Vagina (tissue), 2 donors: ENCODE results near the gene NAPA. TPM values are rescaled to one million over a fixed set of nuclear protein-coding genes. Genes with fewer than 3 reads are reported as not detected.
A peak's percentile ranks its signal among the peaks of the same experiment; 100 is the strongest.

ENCODE experiments used
- DNase-seq, 2 donors: peaks; one replicate each; pipeline ENCODE4 v3.0.0-alpha.2; 2017; ENCODE audit errors: extremely low spot score in 2 of 2
- H3K27ac ChIP-seq: fragments of 200-600 bp; sonication (generic); one replicate; pipeline ENCODE4 v1.5.1; 2019
- H3K27me3 ChIP-seq: fragments of 200-600 bp; sonication (generic); one replicate; pipeline ENCODE4 v1.5.1; 2019
- H3K36me3 ChIP-seq, 2 donors: fragments of 200-600 bp; sonication (generic); one replicate each; pipeline ENCODE4 v1.5.1; 2017 to 2019
- H3K4me1 ChIP-seq: fragments of 200-600 bp; sonication (generic); one replicate; pipeline ENCODE4 v1.5.1; 2019
- H3K4me3 ChIP-seq, 2 donors: fragments of 200-600 bp; sonication (generic); 1 replicate in 1 of 2; 2 replicates in 1 of 2; pipeline ENCODE4 v1.5.1; 2016 to 2019
- H3K9me3 ChIP-seq: fragments of 200-600 bp; sonication (generic); one replicate; pipeline ENCODE4 v1.5.1; 2019
- POLR2A ChIP-seq, 2 donors: fragments of 450-650 bp; IDR thresholded peaks; one replicate each; pipeline ENCODE4 v1.6.1; 2017; ENCODE audit warnings: antibody characterized with exemption in 2 of 2, mild to moderate bottlenecking in 2 of 2, moderate library complexity in 2 of 2
- POLR2AphosphoS5 ChIP-seq, 2 donors: sonication (generic); formaldehyde crosslinking; IDR thresholded peaks; one replicate each; pipeline ENCODE4 v1.9.0; 2017; ENCODE audit warnings: antibody characterized with exemption in 2 of 2, mild to moderate bottlenecking in 2 of 2, low read depth in 1 of 2; ENCODE audit not compliant: insufficient read depth in 1 of 2
- intact Hi-C: fragments of 100-400 bp; cut with DNase I; formaldehyde crosslinking; loops from one replicate; pipeline ENCODE4 v1.15.1; 2023
- total RNA-seq: library from RNA; depleted of rRNA; stranded (reverse); fragments of >200 nt; gene quantifications from one replicate; pipeline ENCODE4 v1.2.3, GENCODE V29; 2016
- TF ChIP-seq, protein P1 (sequence below), 3 experiments: fragments of 450-650 bp in 2 of 3; fragments of 200-600 bp in 1 of 3; sonication (generic) in 1 of 3; IDR thresholded peaks; one replicate each; pipeline ENCODE4 v1.5.1; 2017 to 2019; ENCODE audit warnings: antibody characterized with exemption in 3 of 3, mild to moderate bottlenecking in 2 of 3, moderate library complexity in 2 of 3

Gene NAPA
- total RNA-seq, 1 donor from 2014 or later: 108 TPM

DNA sequence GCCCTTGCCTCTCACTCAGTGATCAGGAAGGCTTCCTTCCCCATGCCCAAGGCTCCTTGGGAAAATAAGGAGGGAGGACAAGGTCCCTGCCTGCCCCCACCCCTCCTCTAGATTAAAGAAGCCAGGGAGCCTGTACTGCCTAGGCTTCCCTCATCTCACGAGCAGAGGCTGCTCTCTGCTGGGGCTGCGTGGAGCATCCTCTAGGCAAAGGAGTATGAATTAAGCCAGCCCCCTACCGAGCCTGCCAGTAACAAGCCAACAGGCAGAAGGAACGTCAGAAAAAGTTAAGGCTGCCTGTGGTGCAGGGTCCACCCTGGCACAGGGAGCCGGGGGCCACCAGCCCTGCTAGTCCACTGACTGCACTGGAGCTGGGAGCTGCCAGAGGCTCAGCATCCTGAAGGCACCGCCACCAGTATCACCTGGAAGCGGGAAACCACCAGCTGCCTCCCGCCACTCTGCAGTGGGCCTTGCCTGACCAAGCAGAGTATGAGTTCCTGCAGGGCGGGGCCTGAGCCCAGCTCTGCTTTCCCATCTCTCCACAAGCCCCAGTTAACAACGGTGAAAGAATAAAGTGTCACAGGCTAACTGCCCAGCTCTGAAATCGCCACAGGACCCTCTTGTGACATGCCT, 6.8 kb downstream of the NAPA start:
- intact Hi-C loops: no loop called here
- DNase-seq: no peak
- Histone ChIP-seq H3K36me3 (peaks cover 0 to 11% of the 10 kb centered on the region in 2 donors), H3K27me3 (no peaks in the 10 kb centered on the region), H3K4me3 (no peak overlapping the region), H3K9me3 (no peaks in the 10 kb centered on the region), H3K27ac (peak overlapping the region; percentile 61), H3K4me1 (peaks cover 68% of the 10 kb centered on the region)
- TF ChIP-seq POLR2AphosphoS5 (IDR thresholded peaks at IDR 0.05; ENCODE audit: insufficient read depth in 1 of 2, low read depth in 1 of 2) (no peak), POLR2A (IDR thresholded peaks at IDR 0.05) (no peak)
- TF ChIP-seq, protein P1, sequence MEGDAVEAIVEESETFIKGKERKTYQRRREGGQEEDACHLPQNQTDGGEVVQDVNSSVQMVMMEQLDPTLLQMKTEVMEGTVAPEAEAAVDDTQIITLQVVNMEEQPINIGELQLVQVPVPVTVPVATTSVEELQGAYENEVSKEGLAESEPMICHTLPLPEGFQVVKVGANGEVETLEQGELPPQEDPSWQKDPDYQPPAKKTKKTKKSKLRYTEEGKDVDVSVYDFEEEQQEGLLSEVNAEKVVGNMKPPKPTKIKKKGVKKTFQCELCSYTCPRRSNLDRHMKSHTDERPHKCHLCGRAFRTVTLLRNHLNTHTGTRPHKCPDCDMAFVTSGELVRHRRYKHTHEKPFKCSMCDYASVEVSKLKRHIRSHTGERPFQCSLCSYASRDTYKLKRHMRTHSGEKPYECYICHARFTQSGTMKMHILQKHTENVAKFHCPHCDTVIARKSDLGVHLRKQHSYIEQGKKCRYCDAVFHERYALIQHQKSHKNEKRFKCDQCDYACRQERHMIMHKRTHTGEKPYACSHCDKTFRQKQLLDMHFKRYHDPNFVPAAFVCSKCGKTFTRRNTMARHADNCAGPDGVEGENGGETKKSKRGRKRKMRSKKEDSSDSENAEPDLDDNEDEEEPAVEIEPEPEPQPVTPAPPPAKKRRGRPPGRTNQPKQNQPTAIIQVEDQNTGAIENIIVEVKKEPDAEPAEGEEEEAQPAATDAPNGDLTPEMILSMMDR (IDR thresholded peaks at IDR 0.05): no peak

- TF ChIP-seq POLR2AphosphoS5 (IDR thresholded peaks at IDR 0.05; ENCODE audit: insufficient read depth in 1 of 2, low read depth in 1 of 2) (no peak), POLR2A (IDR thresholded peaks at IDR 0.05) (no peak)
- TF ChIP-seq, protein P1 (IDR thresholded peaks at IDR 0.05): no peak
- intact Hi-C loops: no loop called here
- DNase-seq: no peak
- Histone ChIP-seq H3K27me3 (no peaks in the 10 kb centered on the region), H3K36me3 (peaks cover 0 to 20% of the 10 kb centered on the region in 2 donors), H3K9me3 (no peaks in the 10 kb centered on the region), H3K4me1 (peaks cover 57% of the 10 kb centered on the region), H3K27ac (peak overlapping the region; percentile 61), H3K4me3 (no peak overlapping the region)
Observed at GRCh38 chr19:47507012-47507411, 7.9 kb downstream of the NAPA start.

DNA sequence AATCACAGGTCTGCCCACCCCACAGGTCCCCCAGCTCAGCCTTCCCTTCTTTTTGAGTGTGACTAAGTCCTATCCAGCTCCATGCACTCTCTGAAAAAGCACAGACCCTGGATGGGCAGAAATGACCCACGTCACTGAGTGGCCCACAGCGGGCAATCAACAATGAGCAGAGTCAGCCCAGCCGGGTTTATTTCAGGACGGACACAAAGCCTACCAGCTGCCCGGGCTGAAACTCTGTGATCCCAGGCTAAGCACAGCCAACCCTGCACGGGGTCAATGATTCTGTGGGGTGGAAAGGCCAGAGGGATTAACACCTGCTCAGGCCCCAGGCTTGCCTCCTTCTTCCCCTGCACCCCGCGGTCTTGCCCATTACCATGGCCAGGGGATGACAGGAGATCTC, 8.4 kb downstream of the NAPA start:
- Histone ChIP-seq H3K4me3 (no peak overlapping the region), H3K4me1 (peaks cover 52% of the 10 kb centered on the region), H3K27ac (no peak overlapping the region), H3K36me3 (peaks cover 0 to 24% of the 10 kb centered on the region in 2 donors), H3K27me3 (no peaks in the 10 kb centered on the region), H3K9me3 (no peaks in the 10 kb centered on the region)
- DNase-seq: no peak
- intact Hi-C loops: no loop called here
- TF ChIP-seq POLR2AphosphoS5 (IDR thresholded peaks at IDR 0.05; ENCODE audit: insufficient read depth in 1 of 2, low read depth in 1 of 2) (no peak), POLR2A (IDR thresholded peaks at IDR 0.05) (no peak)
- TF ChIP-seq, protein P1 (IDR thresholded peaks at IDR 0.05): no peak

DNA sequence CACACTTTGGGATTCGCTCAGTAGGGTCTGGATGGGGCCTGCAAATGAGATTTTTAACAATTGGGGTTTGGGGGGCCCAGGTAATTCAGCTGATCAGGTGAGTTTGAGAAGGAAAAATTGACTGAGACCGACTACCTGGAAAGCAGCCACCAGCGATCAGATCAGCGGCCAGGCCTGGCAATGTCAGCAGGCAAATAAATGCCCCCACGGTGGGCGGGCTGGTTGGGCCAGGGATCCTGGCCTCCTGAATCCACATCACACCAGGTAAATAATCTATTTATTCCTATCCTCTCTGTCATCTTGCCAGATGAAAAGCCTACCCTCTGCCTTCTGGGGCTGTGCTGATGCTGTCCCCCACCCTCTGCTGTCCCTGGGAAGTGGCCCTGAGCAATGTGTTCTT, 9.4 kb downstream of the NAPA start:
- DNase-seq: no peak
- H3K4me1 ChIP-seq: peaks cover 50% of the 10 kb centered on the region

GRCh38 chr19:47503826-47504150, 11.1 kb downstream of the NAPA start:
- peaks cover 0 to 50% of the 10 kb centered on the region in 2 donors for H3K36me3 ChIP-seq
- H3K4me3 ChIP-seq: no peak overlapping the region
- H3K27ac ChIP-seq: no peak overlapping the region
- TF ChIP-seq, protein P1 (IDR thresholded peaks at IDR 0.05): no peak
- TF ChIP-seq POLR2A (IDR thresholded peaks at IDR 0.05) (no peak), POLR2AphosphoS5 (IDR thresholded peaks at IDR 0.05; ENCODE audit: insufficient read depth in 1 of 2, low read depth in 1 of 2) (no peak)
- no peak for DNase-seq
- H3K4me1 ChIP-seq: peaks cover 34% of the 10 kb centered on the region
- intact Hi-C loops: no loop called here
- no peaks in the 10 kb centered on the region for H3K27me3 ChIP-seq
- H3K9me3 ChIP-seq: no peaks in the 10 kb centered on the region

More for the DNA sequence above, 9.4 kb downstream of the NAPA start:
- no peaks in the 10 kb centered on the region for H3K27me3 ChIP-seq
- no peak overlapping the region for H3K4me3 ChIP-seq
- TF ChIP-seq POLR2AphosphoS5 (IDR thresholded peaks at IDR 0.05; ENCODE audit: insufficient read depth in 1 of 2, low read depth in 1 of 2) (no peak), POLR2A (IDR thresholded peaks at IDR 0.05) (no peak)
- TF ChIP-seq, protein P1 (IDR thresholded peaks at IDR 0.05): no peak
- H3K27ac ChIP-seq: no peak overlapping the region
- intact Hi-C loops: no loop called here
- no peaks in the 10 kb centered on the region for H3K9me3 ChIP-seq
- peaks cover 0 to 33% of the 10 kb centered on the region in 2 donors for H3K36me3 ChIP-seq
